HUES64 (cell line): ENCODE data around the gene PDE5A.

Source experiments
- H3K27ac ChIP-seq: 2 replicates; pipeline ENCODE4 v1.7.0; 2013; ENCODE audit warnings: low read depth, low read length, inconsistent platforms
- H3K27me3 ChIP-seq: 2 replicates; pipeline ENCODE4 v1.6.1; 2013; ENCODE audit warnings: mild to moderate bottlenecking, low read length; ENCODE audit not compliant: insufficient read depth
- H3K36me3 ChIP-seq: 2 replicates; pipeline ENCODE4 v1.6.1; 2013; ENCODE audit warnings: mild to moderate bottlenecking, low read length; ENCODE audit not compliant: insufficient read depth
- H3K4me1 ChIP-seq: 2 replicates; pipeline ENCODE4 v1.6.1; 2013; ENCODE audit warnings: mild to moderate bottlenecking, low read length, moderate library complexity; ENCODE audit not compliant: insufficient read depth
- H3K4me3 ChIP-seq: 2 replicates; pipeline ENCODE4 v1.5.1; 2013; ENCODE audit warnings: mild to moderate bottlenecking, low read length, moderate library complexity
- H3K9ac ChIP-seq: 2 replicates; pipeline ENCODE4 v1.6.1; 2013; ENCODE audit warnings: mild to moderate bottlenecking, low read depth, low read length
- H3K9me3 ChIP-seq: 2 replicates; pipeline ENCODE4 v1.6.1; 2013; ENCODE audit warnings: low read depth, low read length; ENCODE audit not compliant: insufficient read depth
- WGBS: fragments of 150-250, 120-280 bp; methylation state at CpG from one replicate; pipeline ENCODE4 v1.1.7; 2013; ENCODE audit warnings: missing lambda C conversion rate; 5-methylcytosine and 5-hydroxymethylcytosine counted together

PDE5A gene

DNA sequence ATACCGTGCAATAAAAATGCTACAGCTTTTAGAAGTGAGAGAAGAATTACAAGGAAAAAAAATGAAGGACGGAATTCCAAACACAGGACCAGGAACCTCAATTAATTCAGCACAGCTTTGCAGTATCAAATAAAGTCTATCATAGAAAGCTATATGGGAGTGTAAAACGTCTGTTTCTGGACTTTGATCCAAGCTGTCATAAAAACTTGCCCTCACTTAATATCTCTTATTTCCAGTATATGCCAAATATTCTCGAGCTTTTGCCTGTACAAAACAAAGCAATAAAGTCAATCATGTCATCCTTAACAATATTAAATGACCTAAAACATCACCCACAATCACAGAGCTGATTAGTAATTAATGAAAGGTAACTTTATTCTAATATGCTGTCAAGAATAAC, 4.2 kb downstream of the PDE5A start:
- H3K4me3 ChIP-seq = no peak overlapping the region
- 91% methylated on average over 2 of the region's 4 CpGs for WGBS
- H3K9ac ChIP-seq = no peak overlapping the region

DNA sequence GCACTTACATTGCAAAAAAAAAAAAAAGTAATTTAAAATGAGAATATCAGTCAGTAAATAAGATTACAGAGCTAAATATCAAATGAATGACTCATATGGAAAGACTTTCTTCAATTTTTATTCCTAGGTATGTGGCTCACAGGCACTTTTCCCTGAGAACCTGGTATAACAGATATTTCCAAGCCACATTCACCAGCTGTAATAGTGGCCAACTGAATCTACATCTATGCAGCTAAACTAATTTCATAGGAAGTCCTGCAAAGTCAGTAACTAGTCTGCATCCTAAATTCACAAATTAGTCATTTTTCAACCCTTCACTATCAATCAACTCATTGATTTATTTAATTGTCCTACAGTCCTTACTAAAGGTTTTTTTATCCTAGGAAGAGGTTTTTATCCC, 5.6 kb downstream of the PDE5A start:
- Histone ChIP-seq H3K9me3 (no peaks in the 10 kb centered on the region), H3K36me3 (no peaks in the 10 kb centered on the region), H3K9ac (no peak overlapping the region), H3K27ac (no peak overlapping the region), H3K4me3 (no peak overlapping the region), H3K4me1 (0 out of 2 replicates have a peak, but pooled peaks cover 3% of the 10 kb centered on the region), H3K27me3 (peaks cover 9% of the 10 kb centered on the region; the same call in 1 of the 2 replicates)

More for the DNA sequence above, 4.2 kb downstream of the PDE5A start:
- Histone ChIP-seq H3K27ac (no peak overlapping the region), H3K9me3 (no peaks in the 10 kb centered on the region), H3K27me3 (peaks cover 9% of the 10 kb centered on the region; the same call in 1 of the 2 replicates), H3K36me3 (no peaks in the 10 kb centered on the region), H3K4me1 (0 out of 2 replicates have a peak, but pooled peaks cover 3% of the 10 kb centered on the region)

DNA sequence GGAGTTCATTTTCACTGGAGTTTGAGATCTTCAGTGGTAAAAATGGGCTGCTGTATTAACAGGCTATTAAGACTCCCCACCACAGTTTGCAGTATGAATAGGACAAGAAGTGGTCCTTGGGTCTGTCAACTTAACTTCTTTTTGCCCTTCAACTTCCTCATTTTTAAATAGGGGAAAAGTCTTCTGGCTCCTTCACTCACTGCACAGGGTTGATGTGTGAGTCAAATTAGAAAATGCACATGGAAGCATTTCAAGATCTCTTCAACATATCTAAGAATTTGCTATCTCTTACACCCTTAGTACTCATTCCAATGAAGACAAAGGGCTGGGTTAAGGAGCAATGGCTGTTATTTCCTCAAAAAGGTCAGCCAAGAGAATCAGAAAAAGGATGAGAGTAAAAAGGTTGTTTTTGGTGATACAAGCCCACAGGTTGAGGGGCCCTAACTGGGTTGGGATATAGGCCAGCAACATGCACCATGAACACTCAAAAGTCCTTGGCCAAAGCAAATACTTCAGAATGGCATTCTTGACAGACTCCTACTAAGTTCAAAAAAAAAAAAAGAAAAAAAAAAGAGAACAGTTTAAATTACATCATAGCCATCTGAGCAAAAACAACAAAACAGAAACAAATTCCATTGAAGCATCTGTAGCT, 13.4 kb downstream of the PDE5A start:
- H3K9ac ChIP-seq = no peak overlapping the region
- H3K4me1 ChIP-seq = no peaks in the 10 kb centered on the region
- no peaks in the 10 kb centered on the region for H3K27me3 ChIP-seq
- no peaks in the 10 kb centered on the region for H3K9me3 ChIP-seq
- H3K36me3 ChIP-seq = no peaks in the 10 kb centered on the region
- no peak overlapping the region for H3K27ac ChIP-seq
- H3K4me3 ChIP-seq = no peak overlapping the region

GRCh38 chr4:119604266-119604665, 24.3 kb downstream of the PDE5A start:
- Histone ChIP-seq H3K9me3 (peaks cover 8% of the 10 kb centered on the region; the same call in 1 of the 2 replicates), H3K27me3 (no peaks in the 10 kb centered on the region), H3K4me3 (no peak overlapping the region), H3K36me3 (peaks cover 22% of the 10 kb centered on the region), H3K4me1 (no peaks in the 10 kb centered on the region), H3K9ac (no peak overlapping the region), H3K27ac (no peak overlapping the region)

DNA sequence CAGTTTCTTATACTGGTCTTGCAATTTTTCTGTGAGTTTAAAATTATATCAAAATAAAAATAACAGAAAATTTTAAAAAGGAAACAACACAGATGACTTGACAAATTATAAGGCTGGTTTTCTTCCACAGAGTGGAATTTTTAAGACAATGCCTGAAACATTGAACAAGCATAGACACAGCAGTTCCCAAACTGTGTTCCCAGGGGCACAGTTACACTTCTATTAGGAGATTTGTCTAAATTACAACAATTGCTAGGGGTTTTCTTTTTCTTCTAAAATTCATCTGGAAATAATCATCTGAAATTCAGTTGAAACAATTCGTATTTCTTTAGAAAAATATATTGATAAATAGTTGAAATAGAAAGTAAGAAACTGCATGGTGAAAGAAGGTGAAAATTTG, 26.2 kb downstream of the PDE5A start:
- no CpG with 5 or more reads among the region's 1 CpG for WGBS
- Histone ChIP-seq H3K4me3 (no peak overlapping the region), H3K4me1 (peaks cover 11% of the 10 kb centered on the region), H3K36me3 (peaks cover 27% of the 10 kb centered on the region), H3K9ac (no peak overlapping the region), H3K27me3 (no peaks in the 10 kb centered on the region), H3K27ac (no peak overlapping the region), H3K9me3 (peaks cover 11% of the 10 kb centered on the region; the same call in 1 of the 2 replicates)

DNA sequence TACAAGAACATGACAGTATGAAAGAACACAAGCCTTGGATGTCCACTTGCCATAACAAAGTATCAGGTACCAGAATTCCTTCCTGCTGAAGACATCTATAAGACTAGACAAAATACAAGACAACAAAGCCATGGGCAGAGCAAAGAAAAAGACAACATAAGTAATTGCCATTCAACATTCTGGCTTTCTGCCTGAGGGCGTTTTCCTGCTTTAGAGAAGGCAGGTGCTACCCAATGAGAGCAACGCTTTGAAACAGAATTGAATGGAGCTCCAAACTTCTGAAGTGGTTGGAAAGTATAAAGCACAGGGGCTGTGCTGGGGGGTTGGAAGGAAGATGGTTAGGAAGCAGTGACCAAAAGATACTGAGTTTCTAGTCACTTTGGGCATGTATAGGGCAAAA, 30.1 kb downstream of the PDE5A start:
- Histone ChIP-seq H3K27ac (no peak overlapping the region), H3K36me3 (peaks cover 12% of the 10 kb centered on the region; the same call in 1 of the 2 replicates), H3K4me1 (peaks cover 42% of the 10 kb centered on the region), H3K27me3 (no peaks in the 10 kb centered on the region), H3K9ac (no peak overlapping the region), H3K4me3 (no peak overlapping the region), H3K9me3 (peaks cover 11% of the 10 kb centered on the region; the same call in 1 of the 2 replicates)
- WGBS = 88% methylated on average over 2 of the region's 2 CpGs

DNA sequence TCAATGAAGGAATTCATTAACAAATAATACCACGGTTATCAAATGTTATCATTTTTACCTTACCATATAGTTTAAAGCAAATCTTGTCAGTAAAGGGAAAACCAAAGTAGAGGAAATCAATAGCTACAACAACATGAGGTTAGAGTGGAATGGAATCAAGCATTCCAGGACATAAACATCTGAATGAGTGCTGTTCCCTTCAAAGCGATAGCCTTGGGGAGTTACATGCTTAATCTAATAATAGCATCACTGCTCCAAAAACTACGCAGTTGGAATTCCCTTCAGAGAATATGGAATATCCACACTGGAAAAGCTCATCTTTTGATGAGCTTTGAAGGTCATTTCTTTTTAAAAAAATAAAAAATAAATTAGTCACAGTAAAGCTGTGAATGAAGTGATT, 31.2 kb downstream of the PDE5A start:
- H3K27ac ChIP-seq = 0 out of 2 replicates have a peak overlapping the region, but pooled peaks have one; percentile 32
- 51% methylated on average over 2 of the region's 3 CpGs for WGBS

DNA sequence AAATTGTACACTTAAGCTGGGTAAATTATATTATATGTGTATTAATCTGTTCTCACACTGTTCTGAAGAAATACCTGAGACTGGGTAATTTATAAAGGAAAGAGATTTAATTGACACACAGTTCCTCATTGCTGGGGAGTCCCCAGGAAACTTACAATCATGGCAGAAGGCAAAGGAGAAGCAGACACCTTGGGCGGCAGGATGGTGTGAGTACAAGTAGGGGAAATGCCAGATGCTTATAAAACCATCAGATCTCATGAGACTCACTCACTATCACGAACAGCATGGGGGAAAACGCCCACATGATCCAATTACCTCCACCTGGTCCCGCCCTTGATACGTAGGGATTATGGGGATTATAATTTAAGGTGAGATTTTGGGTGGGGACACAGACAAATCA, 34.9 kb downstream of the PDE5A start:
- Histone ChIP-seq H3K4me1 (peaks cover 49% of the 10 kb centered on the region), H3K9ac (no peak overlapping the region), H3K4me3 (no peak overlapping the region), H3K27me3 (no peaks in the 10 kb centered on the region), H3K27ac (no peak overlapping the region), H3K9me3 (no peaks in the 10 kb centered on the region), H3K36me3 (peaks cover 3% of the 10 kb centered on the region; the same call in 1 of the 2 replicates)
- WGBS = 98% methylated on average over 4 of the region's 5 CpGs

More for the DNA sequence above, 31.2 kb downstream of the PDE5A start:
- Histone ChIP-seq H3K9ac (no peak overlapping the region), H3K27me3 (no peaks in the 10 kb centered on the region), H3K9me3 (peaks cover 11% of the 10 kb centered on the region; the same call in 1 of the 2 replicates), H3K36me3 (peaks cover 15% of the 10 kb centered on the region), H3K4me1 (peaks cover 46% of the 10 kb centered on the region), H3K4me3 (no peak overlapping the region)

DNA sequence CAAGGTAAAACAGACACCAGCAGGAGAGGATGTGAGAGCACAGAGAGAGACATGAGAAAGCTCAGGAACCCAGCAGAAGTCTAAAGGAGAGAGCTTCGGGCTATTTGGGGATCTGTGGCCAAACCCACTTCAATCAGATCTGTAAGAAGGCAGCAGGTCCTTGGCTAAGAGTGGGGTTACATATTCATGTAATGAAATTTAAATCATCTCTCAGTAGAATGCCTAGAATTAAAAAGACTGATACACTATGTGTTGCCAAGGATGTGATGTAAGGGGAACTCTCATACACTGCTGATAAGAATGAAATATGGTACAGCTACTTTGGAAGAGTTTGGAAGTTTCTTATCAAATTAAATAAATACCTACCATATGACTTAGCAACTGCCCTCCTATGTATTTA, 35.8 kb downstream of the PDE5A start:
- no peaks in the 10 kb centered on the region for H3K27me3 ChIP-seq
- WGBS = 84% methylated on average over 1 of the region's 1 CpG
- no peaks in the 10 kb centered on the region for H3K9me3 ChIP-seq
- H3K27ac ChIP-seq = no peak overlapping the region
- H3K4me3 ChIP-seq = no peak overlapping the region
- H3K36me3 ChIP-seq = peaks cover 3% of the 10 kb centered on the region; the same call in 1 of the 2 replicates
- no peak overlapping the region for H3K9ac ChIP-seq
- peaks cover 42% of the 10 kb centered on the region for H3K4me1 ChIP-seq

- no peak overlapping the region for H3K4me3 ChIP-seq
- H3K4me1 ChIP-seq = peaks cover 9% of the 10 kb centered on the region
- peaks cover 3% of the 10 kb centered on the region; the same call in 1 of the 2 replicates for H3K36me3 ChIP-seq
- no peak overlapping the region for H3K27ac ChIP-seq
- H3K27me3 ChIP-seq = no peaks in the 10 kb centered on the region
- no peaks in the 10 kb centered on the region for H3K9me3 ChIP-seq
- H3K9ac ChIP-seq = no peak overlapping the region
Measured at GRCh38 chr4:119589165-119589564, 39.4 kb downstream of the PDE5A start.

DNA sequence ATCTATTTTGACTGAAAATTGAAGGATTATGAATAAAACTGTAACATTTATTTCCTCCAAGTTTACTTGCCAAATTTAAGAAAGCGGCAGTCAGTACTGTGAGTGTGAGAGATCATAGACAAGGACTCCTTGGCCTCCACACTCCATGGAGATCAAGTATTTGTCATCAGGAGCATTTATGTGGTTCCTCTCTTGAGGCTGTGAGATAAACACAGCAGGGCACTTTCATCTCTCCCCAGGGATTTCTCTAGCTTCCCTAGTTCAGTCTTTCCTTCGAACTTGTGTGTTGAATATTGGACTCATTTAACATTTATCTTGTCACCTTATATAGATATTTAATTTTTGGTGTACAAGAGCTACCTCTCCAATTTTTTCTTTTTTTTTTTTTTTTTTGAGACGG, 40.8 kb downstream of the PDE5A start:
- Histone ChIP-seq H3K4me3 (no peak overlapping the region), H3K9ac (no peak overlapping the region), H3K36me3 (no peaks in the 10 kb centered on the region), H3K9me3 (no peaks in the 10 kb centered on the region), H3K4me1 (peaks cover 3% of the 10 kb centered on the region; the same call in 1 of the 2 replicates), H3K27me3 (no peaks in the 10 kb centered on the region), H3K27ac (no peak overlapping the region)
- WGBS = 99% methylated on average over 3 of the region's 3 CpGs

DNA sequence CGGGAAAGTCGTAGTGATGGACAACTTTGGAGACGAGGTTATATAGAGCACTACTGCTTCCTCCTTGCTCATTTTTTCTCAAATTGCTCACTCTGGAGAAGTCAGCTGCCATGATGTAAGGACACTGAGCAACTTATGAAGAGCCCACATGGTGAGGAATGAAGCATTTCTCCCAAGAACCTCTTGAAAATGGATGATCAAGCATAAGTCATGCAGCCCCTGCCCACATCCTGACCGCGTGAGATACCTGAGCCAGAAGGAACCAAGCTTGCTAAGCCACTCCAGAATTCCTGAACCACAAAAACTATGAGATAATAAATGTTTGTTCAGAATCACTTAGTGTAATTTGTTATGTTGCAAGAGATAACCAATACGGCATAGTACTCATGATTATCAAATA, 42.8 kb downstream of the PDE5A start:
- H3K4me3 ChIP-seq = no peak overlapping the region
- no peak overlapping the region for H3K9ac ChIP-seq
- WGBS = 97% methylated on average over 6 of the region's 6 CpGs
- H3K36me3 ChIP-seq = no peaks in the 10 kb centered on the region
- H3K4me1 ChIP-seq = no peaks in the 10 kb centered on the region
- no peaks in the 10 kb centered on the region for H3K9me3 ChIP-seq
- H3K27me3 ChIP-seq = no peaks in the 10 kb centered on the region
- H3K27ac ChIP-seq = no peak overlapping the region
